ENCODE measurements around the gene SORCS3.
"Not testable (repeated sequence)": the region's sequence is repeated elsewhere in the genome, so short reads cannot be mapped to it uniquely, and the experiment has no call there.

The SORCS3 gene

DNA sequence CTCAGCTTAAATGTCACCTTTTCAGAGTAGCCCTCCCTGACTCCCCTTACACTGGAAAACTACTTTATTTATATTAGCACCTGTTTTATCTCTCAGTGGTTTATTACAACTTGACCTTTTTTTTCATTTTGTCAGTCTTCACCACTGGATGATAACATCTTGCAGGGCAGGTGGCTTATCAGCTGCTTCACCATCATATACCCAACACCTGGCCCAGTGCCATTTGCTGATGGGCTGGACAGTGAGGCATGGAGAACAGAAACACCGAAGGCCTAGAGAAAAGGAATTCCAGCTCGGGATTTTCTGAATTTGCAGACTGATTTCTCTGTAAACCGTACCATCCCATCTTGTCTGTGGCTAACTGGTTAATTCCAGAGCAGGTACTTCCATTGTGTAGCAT is 48.5 kb downstream of the SORCS3 start:
- in situ Hi-C loops (cut with MboI; ENCODE audit: low sequenced_read_pairs) = no loop called here

DNA sequence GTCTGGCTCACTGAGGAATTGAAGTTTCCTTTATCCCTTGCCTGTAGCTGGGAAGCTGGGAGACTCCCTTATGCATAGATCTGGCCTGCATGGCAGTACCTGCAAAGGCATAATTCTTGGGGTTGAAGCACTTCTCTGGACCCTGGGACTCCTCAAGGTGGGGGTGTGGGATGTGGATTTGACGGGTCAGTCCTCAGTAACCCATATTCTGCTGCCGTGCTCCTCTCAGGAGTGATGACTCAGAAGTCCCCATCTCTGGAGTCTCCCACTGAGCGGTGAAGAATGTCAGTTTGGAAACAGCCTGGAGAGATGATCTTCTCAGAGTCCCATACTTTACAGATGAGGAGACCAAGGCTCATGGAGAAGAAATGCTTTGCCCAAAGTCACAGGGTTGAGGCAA is 49.0 kb downstream of the SORCS3 start:
- in situ Hi-C loops (cut with MboI; ENCODE audit: low sequenced_read_pairs) = no loop called here

DNA sequence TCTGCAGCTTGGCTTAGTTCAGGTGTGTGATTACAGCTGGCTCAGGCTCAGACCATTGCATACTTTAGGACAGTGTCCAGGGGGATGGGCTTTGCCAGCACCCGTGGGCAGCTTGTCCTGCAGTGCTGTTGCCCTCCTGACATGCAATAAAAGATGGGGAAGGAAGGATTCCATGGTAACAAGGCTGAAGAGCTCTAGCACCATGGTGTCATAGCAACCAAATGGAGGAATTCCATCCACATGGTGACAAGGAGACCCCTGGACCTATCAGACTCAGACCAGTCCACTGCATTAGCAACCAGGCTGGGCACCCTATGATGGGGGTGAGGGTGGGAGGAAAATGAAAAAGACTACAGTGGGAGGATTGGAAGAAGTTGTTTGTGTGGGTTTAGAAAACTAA is 49.9 kb downstream of the SORCS3 start:
- in situ Hi-C loops (cut with MboI; ENCODE audit: low sequenced_read_pairs) = no loop called here

DNA sequence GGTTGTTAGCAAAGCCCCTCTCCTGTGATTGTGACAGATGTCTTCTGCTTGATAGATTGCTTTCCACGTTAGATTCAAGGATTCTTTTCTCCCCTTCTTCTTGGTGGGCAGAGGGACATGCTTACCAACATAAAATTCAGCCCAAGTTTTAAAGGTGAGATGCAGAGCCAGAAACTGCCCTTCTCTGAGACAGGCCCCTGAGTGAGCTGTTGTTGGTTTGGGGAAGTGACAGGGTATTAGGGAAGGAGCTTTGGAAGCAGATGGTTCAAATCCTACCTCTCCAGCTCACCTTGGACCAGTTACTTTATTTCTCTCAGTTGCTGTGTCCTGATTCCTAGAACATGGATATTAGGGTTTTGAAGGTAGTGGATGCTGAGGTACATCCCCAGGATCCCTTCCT is 53.0 kb downstream of the SORCS3 start:
- in situ Hi-C loops (cut with MboI; ENCODE audit: low sequenced_read_pairs) = no loop called here

DNA sequence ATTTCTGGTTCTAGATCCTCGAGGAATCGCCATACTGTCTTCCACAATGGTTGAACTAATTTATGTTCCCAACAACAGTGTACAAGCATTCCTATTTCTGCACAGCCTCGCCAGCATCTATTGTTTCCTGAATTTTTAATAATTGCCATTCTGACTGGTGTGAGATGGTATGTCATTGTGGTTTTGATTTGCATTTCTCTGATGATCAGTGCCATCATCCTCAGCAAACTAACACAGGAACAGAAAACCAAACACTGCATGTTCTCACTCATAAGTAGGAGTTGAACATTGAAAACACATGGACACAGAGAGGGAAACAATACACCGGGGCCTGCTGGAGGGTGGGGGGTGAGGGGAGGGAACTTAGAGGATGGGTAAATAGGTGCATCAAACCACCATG is 62.2 kb downstream of the SORCS3 start:
- in situ Hi-C loops (cut with MboI; ENCODE audit: low sequenced_read_pairs) = not testable (repeated sequence)

DNA sequence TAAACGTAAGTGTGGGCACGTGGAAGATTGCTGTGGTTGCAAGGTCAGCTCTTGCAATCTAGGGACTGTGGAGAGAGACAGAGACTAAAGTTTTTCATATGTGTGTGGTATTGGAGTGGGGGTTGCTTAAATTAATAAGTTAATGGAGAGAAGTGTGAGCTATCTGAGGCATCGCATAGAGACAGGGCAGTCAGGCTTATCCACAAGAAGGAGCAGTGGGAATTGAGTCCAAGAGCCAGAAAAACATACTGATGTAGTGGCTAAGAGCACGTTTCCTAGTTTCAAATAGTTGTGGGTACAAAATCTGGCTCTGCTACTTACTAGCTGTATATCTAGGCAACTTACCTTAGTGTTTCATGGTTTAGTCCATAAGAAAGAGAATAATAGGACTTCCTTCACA is 65.8 kb downstream of the SORCS3 start:
- in situ Hi-C loops (cut with MboI; ENCODE audit: low sequenced_read_pairs) = no loop called here

DNA sequence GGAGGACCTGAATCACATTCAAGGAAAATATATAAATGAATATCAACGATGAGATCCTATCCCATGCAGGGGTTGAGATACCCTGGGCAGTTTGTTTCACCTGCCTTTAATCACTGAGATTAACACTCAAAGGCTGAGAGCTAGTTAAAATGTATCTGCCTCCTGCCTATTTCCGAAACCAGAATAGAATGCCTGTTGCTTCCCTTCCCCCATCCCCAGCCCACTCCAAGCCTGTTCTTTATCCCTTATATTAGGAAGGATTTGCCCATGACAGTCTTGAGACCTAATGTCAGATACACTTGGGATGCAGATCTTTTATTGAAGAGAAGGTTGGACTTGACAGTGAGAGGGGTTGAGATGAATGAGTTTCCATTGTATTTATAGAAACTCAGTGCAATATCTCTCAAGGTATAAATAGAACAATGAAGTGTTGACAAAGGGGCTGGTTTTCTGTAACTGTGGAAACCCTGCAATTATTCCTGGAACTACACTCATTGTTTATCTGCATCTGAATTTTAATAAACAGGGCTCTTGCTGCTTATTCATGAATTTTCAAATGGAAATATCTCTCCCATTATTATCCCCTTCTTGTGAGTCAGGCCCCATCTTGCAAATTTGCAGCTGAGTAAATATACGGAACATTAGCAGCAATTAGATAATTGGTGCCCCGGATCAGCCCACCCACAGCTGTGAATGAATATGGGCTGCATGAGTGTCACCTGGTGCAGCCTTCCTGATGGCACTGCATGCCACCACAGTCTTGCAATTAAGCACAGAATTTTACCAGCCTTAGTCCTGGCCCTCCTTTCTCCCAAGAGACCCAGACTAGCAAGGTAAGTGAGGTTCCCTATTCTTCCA is 66.7 kb downstream of the SORCS3 start:
- in situ Hi-C loops (cut with MboI; ENCODE audit: low sequenced_read_pairs) = no loop called here

DNA sequence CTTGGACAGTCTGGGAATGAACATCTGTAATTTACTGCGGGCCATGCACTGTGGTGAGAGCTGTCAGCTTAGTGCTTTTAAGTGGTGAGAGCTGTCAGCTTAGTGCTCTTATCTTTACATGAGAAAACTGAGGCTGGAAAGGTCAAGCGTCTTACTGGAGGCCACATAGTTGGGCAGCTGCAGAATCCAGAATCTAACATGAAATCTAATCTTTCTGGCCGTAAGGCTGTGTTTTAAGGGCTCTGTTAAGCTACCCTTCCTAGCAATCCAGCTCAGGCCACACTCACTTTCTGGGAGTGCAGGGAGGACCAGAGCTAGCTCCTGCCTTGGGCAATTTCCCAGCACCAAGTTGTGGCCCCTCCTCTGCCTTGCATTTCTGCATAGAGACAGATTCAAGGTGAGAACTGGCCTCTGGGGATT is 70.2 kb downstream of the SORCS3 start:
- in situ Hi-C loops (cut with MboI; ENCODE audit: low sequenced_read_pairs) = no loop called here

DNA sequence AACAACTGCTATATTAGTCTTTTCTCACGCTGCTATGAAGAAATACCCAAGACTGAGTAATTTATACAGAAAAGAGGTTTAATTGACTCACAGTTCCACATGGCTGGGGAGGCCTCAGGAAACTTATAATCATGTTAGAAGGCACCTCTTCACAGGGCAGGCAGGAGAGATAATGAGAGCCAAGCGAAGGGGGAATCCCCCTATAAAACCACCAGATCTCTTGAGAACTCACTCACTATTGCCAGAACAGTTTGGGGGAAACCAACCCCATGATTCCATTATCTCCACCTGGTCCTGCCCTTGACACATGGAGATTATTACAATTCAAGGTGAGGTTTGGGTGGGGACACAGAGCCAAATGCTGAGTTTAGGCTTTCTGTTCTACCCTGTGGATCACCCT is 89.5 kb downstream of the SORCS3 start:
- in situ Hi-C loops (cut with MboI; ENCODE audit: low sequenced_read_pairs) = not testable (repeated sequence)

DNA sequence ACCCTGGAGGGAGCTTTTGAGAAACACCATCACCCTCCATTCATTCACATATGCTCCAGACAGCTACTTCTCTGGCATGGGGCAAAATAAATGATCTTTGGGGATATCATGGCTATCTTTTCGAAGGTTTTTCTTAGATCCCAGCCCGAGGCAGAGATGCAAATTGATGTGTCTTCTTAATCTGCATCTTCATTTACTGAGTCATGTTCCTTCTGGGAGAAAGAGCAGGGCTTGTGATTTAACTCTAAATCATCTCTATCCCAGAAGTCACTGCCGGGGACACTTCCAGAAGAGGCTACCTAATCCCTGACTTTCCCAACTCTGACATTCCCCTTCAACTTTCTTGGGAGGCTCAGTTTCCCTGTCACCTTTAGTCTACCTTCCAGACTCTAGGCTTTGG is 90.1 kb downstream of the SORCS3 start:
- in situ Hi-C loops (cut with MboI; ENCODE audit: low sequenced_read_pairs) = no loop called here

DNA sequence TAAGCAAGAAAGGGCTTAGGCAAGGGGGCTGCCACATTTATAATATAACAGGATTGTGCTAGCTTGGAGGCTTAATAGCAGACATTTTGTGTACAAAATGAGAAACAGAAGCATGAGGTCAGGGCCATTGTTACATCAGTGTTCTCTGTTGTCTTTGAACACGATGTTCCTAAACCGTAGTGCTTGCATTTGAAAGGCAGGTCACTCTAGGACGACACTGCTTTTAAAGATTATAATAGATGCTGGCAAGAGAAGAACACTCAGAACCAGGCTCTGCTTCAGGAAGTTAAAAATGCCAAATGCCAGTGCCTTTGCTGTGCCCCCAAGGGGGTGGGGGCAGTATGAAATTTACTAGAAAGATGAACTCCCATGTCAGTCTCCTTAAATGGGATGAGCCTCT is 91.1 kb downstream of the SORCS3 start:
- in situ Hi-C loops (cut with MboI; ENCODE audit: low sequenced_read_pairs) = no loop called here

DNA sequence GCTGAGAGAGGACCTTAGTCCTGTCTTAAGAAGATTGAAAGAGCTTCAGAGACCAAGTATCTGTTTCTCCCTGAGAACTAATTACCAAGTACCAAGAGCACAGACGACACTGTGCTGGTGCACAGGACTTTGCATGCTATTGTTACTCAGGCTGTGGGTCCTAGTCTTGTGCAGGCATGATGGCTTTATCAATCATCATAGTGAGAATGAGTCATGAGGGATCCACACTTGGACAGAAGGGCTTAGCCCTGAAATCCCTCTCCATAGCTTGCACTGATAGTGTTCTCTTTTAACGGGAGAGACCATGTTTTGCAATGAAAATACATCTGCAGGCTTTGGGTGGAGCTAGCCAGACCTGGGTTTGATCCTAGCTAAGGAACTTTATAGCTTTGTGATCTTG is 93.3 kb downstream of the SORCS3 start:
- in situ Hi-C loops (cut with MboI; ENCODE audit: low sequenced_read_pairs) = no loop called here

DNA sequence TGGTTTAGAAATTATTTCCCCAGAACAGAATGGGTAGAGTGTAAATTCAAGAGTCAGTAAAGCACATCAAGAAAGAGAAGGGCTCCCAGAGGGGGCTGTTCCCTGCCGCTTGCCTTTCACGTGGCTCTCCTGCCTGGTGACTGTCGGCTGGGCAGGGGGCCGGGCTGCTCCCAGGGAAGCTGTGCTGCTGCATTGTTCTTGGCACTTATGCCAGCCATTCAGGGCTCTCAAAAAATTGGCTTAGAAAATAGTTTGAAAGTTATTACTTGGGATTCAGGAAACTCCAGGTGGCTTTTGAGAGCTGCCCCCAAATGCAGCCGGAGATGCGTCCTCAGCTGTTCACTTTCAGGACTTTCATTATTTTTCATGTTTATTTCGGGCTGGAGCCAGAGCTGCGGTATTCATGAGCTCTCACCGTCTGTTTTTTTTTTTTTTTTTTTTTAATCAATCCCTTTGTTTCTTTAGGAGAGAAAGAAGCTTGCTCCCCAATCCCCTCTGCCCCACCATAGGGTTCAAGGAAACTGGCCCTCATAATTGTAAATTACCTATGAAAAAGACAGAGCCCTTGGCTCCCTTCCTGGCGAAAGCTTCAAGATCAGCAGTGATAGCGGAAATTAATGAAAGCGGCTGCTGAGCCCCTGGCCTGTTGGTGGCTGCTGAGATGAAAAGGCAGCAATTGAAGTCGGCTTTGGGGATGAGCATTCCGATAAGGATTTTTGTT is 94.1 kb downstream of the SORCS3 start:
- in situ Hi-C loops (cut with MboI; ENCODE audit: low sequenced_read_pairs) = no loop called here

DNA sequence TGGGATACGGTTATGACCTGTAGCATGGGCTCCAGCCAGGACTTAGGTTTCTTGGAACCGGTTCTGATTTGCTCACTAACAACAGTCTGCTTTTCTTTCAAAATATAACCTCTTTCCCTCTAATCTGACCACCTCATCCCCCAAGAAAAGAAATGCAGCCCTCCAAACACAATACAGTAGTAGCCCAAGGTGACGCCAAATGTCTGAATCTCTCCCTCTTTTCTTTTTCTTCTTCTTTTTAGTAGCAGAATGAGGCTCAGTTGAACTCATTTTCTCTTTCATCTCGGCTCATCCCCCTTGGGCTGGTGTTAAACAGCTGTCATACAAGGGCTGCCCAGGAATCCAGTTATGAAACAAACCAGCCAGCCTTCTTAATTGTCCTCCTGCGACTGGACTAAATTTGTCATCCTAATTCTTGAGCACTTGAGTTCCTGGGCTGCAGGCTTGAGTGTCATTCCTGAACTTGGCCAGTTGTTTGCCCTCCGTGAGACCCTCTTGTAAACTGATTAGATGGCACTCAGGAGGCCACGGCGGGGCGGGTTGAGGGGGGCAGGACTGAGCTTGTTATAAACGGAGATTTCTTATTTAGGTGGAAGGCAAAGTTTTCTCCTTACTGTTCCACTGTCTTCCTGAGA is 94.8 kb downstream of the SORCS3 start:
- in situ Hi-C loops (cut with MboI; ENCODE audit: low sequenced_read_pairs) = no loop called here

DNA sequence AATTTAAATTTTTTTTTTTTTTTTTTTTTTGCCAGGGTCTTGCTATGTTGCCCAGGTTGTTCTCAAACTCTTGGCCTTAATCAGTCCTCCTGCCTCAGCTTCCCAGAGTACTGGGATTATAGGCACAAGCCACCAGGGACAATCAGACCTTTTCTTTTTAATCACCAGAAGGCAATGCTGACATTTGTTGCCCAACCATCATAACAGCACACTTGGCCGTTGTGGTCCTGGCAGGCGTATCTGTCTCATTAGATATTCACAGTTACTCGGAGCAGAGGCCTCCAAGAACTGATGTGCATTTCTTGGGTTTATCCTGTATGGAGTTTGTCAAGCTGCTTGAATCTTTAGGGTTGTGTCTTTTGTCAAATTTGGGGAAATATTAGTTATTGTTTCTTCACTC is 100.0 kb downstream of the SORCS3 start:
- in situ Hi-C loops (cut with MboI; ENCODE audit: low sequenced_read_pairs) = no loop called here

DNA sequence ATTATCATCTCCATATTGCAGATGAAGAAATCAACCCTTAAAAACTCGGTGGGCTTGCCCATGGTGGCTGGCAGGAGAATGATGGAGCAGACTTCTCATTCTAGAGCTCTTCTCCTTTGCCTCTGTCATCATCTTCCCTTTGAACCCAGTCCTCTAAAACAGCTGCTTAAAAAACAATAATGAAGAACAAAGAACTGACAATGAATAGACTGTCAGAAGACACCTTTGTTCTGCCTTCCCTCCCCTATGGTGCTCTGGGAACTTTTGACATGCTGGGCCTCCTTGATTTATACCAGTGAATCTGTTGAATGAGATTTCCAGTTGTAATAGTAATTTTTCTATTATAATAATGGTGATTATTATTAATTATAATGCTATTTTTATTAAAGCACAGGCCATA is 103.0 kb downstream of the SORCS3 start:
- in situ Hi-C loops (cut with MboI; ENCODE audit: low sequenced_read_pairs) = no loop called here

DNA sequence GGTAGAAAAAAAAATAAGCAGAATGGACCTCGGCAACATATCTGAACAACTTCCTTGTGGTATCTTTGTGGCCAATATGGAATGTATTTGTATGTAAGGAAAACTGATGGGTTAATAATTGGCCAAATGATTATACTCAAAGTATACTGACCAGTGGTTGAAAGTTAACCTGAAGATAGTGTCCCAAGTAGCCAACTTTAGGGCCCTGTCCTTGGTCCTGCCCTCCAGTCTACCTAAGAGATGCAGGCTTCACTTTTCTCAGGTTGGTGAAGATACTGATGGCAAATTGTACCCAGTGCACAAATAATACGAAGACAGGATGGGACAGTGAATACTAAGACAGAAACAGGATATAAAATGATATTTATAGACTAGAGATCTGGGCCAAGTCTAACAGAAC is 109.2 kb downstream of the SORCS3 start:
- in situ Hi-C loops (cut with MboI; ENCODE audit: low sequenced_read_pairs) = no loop called here

DNA sequence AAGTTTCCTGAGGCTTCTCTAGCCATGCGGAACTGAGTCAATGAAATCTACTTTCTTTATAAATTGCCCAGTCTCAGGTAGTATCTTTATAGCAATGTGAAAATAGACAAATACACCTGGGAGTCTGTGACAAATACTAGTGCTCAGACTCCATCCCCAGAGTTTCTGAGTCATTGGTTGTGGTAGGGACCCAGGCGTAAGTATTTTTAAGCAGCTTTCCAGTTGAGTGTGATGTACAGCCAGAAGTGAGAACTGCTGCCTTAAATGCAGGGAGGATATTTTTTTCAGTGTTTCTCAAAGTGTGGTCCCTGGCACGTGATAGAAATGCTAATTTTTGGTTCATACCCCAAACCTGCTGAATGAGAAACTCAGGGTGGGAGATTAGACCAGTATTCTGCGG is 121.7 kb downstream of the SORCS3 start:
- in situ Hi-C loops (cut with MboI; ENCODE audit: low sequenced_read_pairs) = no loop called here

DNA sequence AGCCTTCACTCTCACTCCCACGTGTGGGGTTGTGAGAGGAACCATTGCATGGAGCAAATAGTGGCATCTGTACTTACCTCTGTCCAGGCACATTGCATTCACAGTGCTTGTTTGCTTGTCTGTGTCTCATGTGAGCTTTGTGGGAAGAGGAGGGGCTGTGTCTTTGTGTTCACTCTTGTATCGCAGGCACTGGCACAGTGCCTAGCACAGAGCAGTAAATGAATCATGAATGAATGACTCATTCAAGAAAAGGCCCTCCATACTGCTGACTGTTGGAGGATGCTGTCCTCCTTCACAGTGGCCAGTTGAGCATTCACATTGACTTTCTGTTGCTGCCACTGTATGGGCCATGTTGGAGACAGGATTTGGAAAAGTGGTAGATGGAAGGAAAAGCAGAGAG is 125.3 kb downstream of the SORCS3 start:
- in situ Hi-C loops (cut with MboI; ENCODE audit: low sequenced_read_pairs) = no loop called here

DNA sequence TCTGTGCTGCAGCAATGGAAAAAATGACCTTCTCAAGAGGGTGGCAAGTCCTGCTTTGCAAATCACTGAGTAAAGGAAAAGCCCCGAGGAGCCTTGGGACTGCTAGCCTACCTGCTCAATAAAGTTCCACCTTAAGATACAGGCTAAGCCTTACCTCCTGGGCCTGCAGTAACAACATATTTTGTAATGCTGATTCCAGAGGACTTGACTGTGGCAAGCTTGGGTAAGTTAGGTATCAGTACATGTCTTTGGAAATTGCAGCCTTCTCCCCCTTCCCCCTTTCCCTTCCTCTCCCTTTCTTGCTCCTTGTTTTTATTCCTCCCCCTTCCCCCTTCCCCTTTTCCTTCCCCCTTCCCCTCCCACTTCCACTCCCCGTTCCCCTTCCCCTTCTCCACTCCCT is 126.2 kb downstream of the SORCS3 start:
- in situ Hi-C loops (cut with MboI; ENCODE audit: low sequenced_read_pairs) = no loop called here

DNA sequence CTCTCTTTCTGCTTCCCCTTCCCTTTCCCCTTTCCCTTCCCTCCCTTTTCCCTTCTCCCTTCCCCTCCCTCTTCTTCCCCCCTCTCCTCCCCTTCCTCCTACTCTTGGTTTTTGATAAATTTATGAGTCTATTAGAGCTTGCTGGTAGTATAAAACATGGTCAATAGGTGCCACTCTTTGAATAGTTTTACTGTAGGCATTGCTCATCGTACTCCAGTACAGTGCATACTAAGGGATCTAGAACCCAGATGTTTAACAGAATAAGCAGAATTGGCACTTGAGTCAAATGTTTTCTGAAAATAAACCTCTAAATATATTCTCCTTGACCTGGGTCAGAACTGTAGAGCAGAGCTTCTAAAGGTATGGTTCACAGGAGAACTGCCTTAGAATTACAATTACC is 126.7 kb downstream of the SORCS3 start:
- in situ Hi-C loops (cut with MboI; ENCODE audit: low sequenced_read_pairs) = no loop called here

DNA sequence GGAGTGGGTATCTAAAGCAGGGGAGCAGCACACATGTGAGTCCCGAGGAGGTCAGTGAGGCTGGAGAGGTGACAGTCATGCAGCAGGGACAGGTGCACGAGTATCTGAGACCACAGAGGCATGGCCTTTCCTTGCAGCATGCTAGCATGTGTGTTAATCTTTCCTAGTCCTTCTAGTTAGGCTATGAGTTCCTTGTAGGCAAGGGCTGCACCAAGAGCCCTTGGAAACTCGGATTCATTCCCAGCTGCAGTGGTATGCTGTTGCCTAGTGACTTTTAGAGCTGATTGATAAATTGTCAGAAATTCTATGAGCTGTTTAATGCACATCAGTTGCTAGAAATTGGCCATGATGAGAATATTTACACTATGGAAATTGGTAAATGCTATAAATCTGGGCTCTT is 132.0 kb downstream of the SORCS3 start:
- in situ Hi-C loops (cut with MboI; ENCODE audit: low sequenced_read_pairs) = no loop called here
